ENCODE measurements around the gene DCST1.

DCST1 gene

GRCh38 chr1:155091071-155092051 lies 57.7 kb downstream of the DCST1 start:
- DNase-seq (ENCODE audit: low read depth), result peak; percentile 77

- no peak for DNase-seq (ENCODE audit: low read depth)
These were observed 58.5 kb downstream of the DCST1 start for GRCh38 chr1:155092131-155092530.

GRCh38 chr1:155092641-155093040 lies 59.0 kb downstream of the DCST1 start:
- DNase-seq (ENCODE audit: low read depth), result no peak

- DNase-seq (ENCODE audit: low read depth), result no peak
These were observed 60.4 kb downstream of the DCST1 start for GRCh38 chr1:155093911-155094621.

GRCh38 chr1:155094622-155094948 lies 61.0 kb downstream of the DCST1 start:
- DNase-seq (ENCODE audit: low read depth), result no peak

- no peak for DNase-seq (ENCODE audit: low read depth)
These were observed 65.7 kb downstream of the DCST1 start for GRCh38 chr1:155099331-155099730.

Data from activated T-cell treated with anti-CD3 and anti-CD28 coated beads for 24 hours (primary cell).